Measurements from ENCODE around the gene THBS2.

THBS2 gene

GRCh38 chr6:169177516-169178166 lies 76.0 kb downstream of the THBS2 start:
- DNase-seq, result no peak

GRCh38 chr6:169176361-169176991 lies 77.2 kb downstream of the THBS2 start:
- no peak for DNase-seq

GRCh38 chr6:169175360-169175887 lies 78.2 kb downstream of the THBS2 start:
- no peak for DNase-seq

GRCh38 chr6:169174516-169175359 lies 78.9 kb downstream of the THBS2 start:
- DNase-seq, result no peak

- no peak for DNase-seq
These were observed 79.9 kb downstream of the THBS2 start for GRCh38 chr6:169173532-169174268.

GRCh38 chr6:169172946-169173345 lies 80.7 kb downstream of the THBS2 start:
- no peak for DNase-seq

- DNase-seq, result no peak
These were observed 81.2 kb downstream of the THBS2 start for GRCh38 chr6:169172456-169172855.

- DNase-seq, result no peak
These were observed 81.7 kb downstream of the THBS2 start for GRCh38 chr6:169171951-169172350.

- DNase-seq, result no peak
These were observed 82.6 kb downstream of the THBS2 start for GRCh38 chr6:169171016-169171415.

GRCh38 chr6:169170583-169170955 lies 83.1 kb downstream of the THBS2 start:
- no peak for DNase-seq

- DNase-seq, result no peak
These were observed 83.6 kb downstream of the THBS2 start for GRCh38 chr6:169169941-169170582.

GRCh38 chr6:169169375-169169774 lies 84.3 kb downstream of the THBS2 start:
- DNase-seq, result no peak

- no peak for DNase-seq
These were observed 84.9 kb downstream of the THBS2 start for GRCh38 chr6:169168706-169169105.

- DNase-seq, result no peak
These were observed 85.4 kb downstream of the THBS2 start for GRCh38 chr6:169168302-169168630.

GRCh38 chr6:169167581-169168301 lies 85.9 kb downstream of the THBS2 start:
- DNase-seq, result no peak

- DNase-seq, result no peak
These were observed 86.6 kb downstream of the THBS2 start for GRCh38 chr6:169166896-169167580.

All from bone marrow (tissue), 2 donors.